Psoas muscle (tissue), 8 donors: ENCODE data around the gene PCNX2. TPM values are rescaled to one million over a fixed set of nuclear protein-coding genes. Genes with fewer than 3 reads are reported as not detected.

Experiments used
- ATAC-seq, 4 donors: fragments of 200-7000 bp; cut with Tn5 transposase; one replicate each; pipeline ENCODE4 v1.9.1; 2020; ENCODE audit warnings: moderate library complexity in 3 of 4, mild to moderate bottlenecking in 2 of 4
- DNase-seq, 2 donors: peaks; one replicate each; pipeline ENCODE4 v3.0.0-alpha.2; 2020
- H3K27ac ChIP-seq: fragments of 200-600 bp; one replicate; pipeline ENCODE4 v1.8.0; 2022
- H3K27me3 ChIP-seq, 3 donors: fragments of 200-600 bp in 1 of 3; one replicate each; pipeline versions ENCODE4 v1.6.1 to v1.8.0; 2013 to 2022; ENCODE audit warnings: low read length in 2 of 3, mild to moderate bottlenecking in 2 of 3, moderate library complexity in 1 of 3; ENCODE audit not compliant: insufficient read depth in 3 of 3
- H3K36me3 ChIP-seq, 2 donors: fragments of 200-600 bp in 1 of 2; one replicate each; pipeline versions ENCODE4 v1.6.1 to v1.8.0; 2013 to 2022; ENCODE audit warnings: low read depth in 1 of 2, mild to moderate bottlenecking in 1 of 2, moderate library complexity in 1 of 2; ENCODE audit not compliant: insufficient read depth in 1 of 2
- H3K4me1 ChIP-seq: fragments of 200-600 bp; one replicate; pipeline ENCODE4 v1.8.0; 2022
- H3K4me3 ChIP-seq: fragments of 200-600 bp; one replicate; pipeline ENCODE4 v1.8.0; 2022; ENCODE audit warnings: mild to moderate bottlenecking
- H3K9me3 ChIP-seq: fragments of 200-600 bp; one replicate; pipeline ENCODE4 v1.8.0; 2022
- WGBS, 3 donors: extraction: QIAGEN DNeasy Blood & Tissue Kit; methylation state at CpG; one replicate each; pipeline versions ENCODE4 v1.1.6 to v1.1.7; 2013; 5-methylcytosine and 5-hydroxymethylcytosine counted together
- intact Hi-C, 2 donors: fragments of 100-400 bp; cut with DNase I; formaldehyde crosslinking; loops; one replicate each; pipeline versions ENCODE4 v1.11.0 to v1.14.2; 2022
- polyA plus RNA-seq, 3 donors: library from polyadenylated mRNA; stranded (reverse); fragments of 200-250 nt; gene quantifications; one replicate each; pipeline ENCODE4 v1.2.3, GENCODE V29; 2013
- total RNA-seq, 4 donors: library from RNA; stranded (reverse); fragmentation: NEBNext Ultra II Directional in 2 of 4; extraction: Animal tissue kit (Norgen Biotek cat#: 25700) in 2 of 4; gene quantifications; one replicate each; pipeline versions ENCODE4 v1.2.1 to v1.2.4, GENCODE V29; 2021 to 2023
- TF ChIP-seq, protein P1 (sequence below): fragments of 200-600 bp; IDR thresholded peaks from one replicate; pipeline ENCODE4 v1.8.0; 2022; ENCODE audit warnings: antibody characterized with exemption
- donor health status: healthy with polysubstance abuse.
- donor health status: DM: no; HTN: no; CAD: no; lungs with moderate emphysema.
- donor health status: Bipolar disorder and iron deficiency.
- donor health status: healthy.
- donor health status: DM: yes; HTN: yes; CAD: no.
- donor health status: DM: no; HTN: no; CAD: no.
- donor health status: DM: no; HTN: no; CAD: no.
- donor health status: DM: yes; HTN: yes; CAD: no.

The PCNX2 gene
- total and polyA plus RNA-seq, 7 donors: 0.16 to 1.1 (median 0.54) TPM

DNA sequence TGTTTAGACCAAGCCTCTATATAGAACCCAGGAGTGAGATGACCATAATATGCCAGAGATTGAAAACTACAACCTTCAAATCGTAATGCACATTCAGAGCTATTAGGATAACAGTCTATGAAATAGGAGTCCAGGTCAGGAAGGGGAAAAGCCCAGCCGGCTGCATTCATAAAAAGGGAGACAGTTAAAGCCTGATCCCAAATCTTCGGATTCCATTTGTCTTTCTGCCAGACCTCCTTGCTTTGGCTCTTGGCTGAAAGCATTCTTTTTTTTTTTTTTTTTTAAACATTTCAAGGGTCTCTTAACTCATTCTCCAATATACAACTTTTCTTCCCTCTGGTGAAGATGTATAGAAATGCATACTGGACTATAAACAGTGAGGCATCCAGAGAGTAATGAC is 264.0 kb downstream of the PCNX2 start:
- Histone ChIP-seq H3K4me1 (no peaks in the 10 kb centered on the region), H3K36me3 (no peaks in the 10 kb centered on the region), H3K4me3 (no peak overlapping the region), H3K27me3 (no peaks in the 10 kb centered on the region), H3K27ac (no peak overlapping the region), H3K9me3 (no peaks in the 10 kb centered on the region)
- TF ChIP-seq, protein P1, sequence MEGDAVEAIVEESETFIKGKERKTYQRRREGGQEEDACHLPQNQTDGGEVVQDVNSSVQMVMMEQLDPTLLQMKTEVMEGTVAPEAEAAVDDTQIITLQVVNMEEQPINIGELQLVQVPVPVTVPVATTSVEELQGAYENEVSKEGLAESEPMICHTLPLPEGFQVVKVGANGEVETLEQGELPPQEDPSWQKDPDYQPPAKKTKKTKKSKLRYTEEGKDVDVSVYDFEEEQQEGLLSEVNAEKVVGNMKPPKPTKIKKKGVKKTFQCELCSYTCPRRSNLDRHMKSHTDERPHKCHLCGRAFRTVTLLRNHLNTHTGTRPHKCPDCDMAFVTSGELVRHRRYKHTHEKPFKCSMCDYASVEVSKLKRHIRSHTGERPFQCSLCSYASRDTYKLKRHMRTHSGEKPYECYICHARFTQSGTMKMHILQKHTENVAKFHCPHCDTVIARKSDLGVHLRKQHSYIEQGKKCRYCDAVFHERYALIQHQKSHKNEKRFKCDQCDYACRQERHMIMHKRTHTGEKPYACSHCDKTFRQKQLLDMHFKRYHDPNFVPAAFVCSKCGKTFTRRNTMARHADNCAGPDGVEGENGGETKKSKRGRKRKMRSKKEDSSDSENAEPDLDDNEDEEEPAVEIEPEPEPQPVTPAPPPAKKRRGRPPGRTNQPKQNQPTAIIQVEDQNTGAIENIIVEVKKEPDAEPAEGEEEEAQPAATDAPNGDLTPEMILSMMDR: no peak
- ATAC-seq (no peak), DNase-seq (no peak)
- 50 to 54% (median 51%) methylated on average over 3 of the region's 3 CpGs for WGBS, 3 donors
- intact Hi-C loops: no loop called here

DNA sequence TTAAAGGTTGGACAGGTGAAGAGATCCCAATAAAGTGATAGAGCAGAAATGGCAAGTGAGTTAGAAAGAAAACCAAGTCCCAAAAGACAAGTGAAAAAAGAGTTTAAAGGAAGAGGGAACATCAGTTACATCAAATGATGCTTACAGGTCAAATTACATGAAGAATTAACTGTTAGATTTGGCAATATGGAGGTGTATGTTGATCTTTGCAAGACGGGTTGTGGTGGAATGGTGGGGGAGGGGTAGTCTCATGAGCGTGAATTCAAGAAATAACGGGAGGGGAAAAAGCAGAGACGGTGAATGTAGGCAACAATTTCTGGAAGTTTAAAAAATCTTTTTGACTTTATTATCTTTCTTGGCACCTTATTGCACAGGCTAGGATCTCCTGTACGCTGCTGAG is 268.5 kb downstream of the PCNX2 start:
- Histone ChIP-seq H3K36me3 (no peaks in the 10 kb centered on the region), H3K4me3 (no peak overlapping the region), H3K27ac (no peak overlapping the region), H3K27me3 (no peaks in the 10 kb centered on the region), H3K9me3 (no peaks in the 10 kb centered on the region), H3K4me1 (no peaks in the 10 kb centered on the region)
- ATAC-seq: no peak
- DNase-seq: no peak
- TF ChIP-seq, protein P1: no peak
- intact Hi-C loops: no loop called here
- WGBS, 3 donors: 61 to 71% (median 63%) methylated on average over 5 of the region's 5 CpGs

DNA sequence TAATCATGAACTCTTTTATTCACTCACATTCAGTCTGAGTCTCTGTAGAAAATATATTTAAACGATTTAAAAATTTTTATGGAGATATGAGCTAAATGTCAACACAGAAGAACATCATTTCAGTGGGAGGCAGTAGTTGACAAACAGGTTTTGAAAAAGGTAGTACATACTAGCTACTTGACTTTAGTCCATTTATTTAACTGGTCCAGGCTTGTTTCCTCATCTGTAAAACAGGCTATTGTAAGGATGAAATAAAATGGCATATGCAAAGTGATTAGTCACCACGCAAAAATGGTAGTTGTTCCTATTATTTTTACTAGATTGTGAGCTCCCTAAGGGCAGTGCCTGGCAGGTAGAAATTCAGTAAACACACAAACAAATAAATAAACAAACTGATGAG is 270.0 kb downstream of the PCNX2 start:
- DNase-seq: no peak
- WGBS, 3 donors: 81 to 87% (median 82%) methylated on average over 2 of the region's 2 CpGs
- H3K27ac ChIP-seq: no peak overlapping the region
- no peak overlapping the region for H3K4me3 ChIP-seq
- no peaks in the 10 kb centered on the region for H3K27me3 ChIP-seq
- TF ChIP-seq, protein P1: no peak
- ATAC-seq: no peak
- intact Hi-C loops: loop anchor here in 1 of 2 donors (2.0 kb wide), 1 partner anchor 391 kb away; no protein-coding TSS in a partner anchor
- no peaks in the 10 kb centered on the region for H3K4me1 ChIP-seq
- H3K36me3 ChIP-seq: no peaks in the 10 kb centered on the region
- H3K9me3 ChIP-seq: no peaks in the 10 kb centered on the region

DNA sequence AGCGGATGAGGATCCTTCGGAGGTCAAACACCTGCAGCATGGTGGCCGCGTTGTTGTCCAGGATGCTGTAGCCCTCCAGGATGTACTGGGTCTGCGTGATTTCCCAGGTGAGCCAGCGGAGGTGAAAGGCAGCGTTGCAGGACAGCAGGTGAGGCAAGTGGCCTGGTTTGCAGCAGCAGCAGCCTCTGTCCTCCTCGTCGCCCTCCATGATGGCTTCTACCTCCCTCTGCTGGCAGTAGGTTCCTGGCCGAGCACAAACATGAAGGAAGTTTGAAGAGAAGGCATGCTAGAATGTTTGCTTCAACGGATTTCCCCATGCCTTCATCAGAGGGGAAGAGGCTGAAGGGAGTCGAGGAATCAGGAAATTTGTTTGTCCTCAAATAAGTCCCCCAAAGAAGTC is 270.4 kb downstream of the PCNX2 start:
- no peaks in the 10 kb centered on the region for H3K36me3 ChIP-seq
- H3K27ac ChIP-seq: no peak overlapping the region
- TF ChIP-seq, protein P1: peak; percentile 62
- ATAC-seq: peak; percentile 65 to 81 (median 72)
- intact Hi-C loops: loop anchor here in 1 of 2 donors (2.0 kb wide), 1 partner anchor 390 kb away; no protein-coding TSS in a partner anchor
- H3K4me1 ChIP-seq: no peaks in the 10 kb centered on the region
- no peaks in the 10 kb centered on the region for H3K27me3 ChIP-seq
- WGBS, 3 donors: 60 to 62% (median 62%) methylated on average over 12 of the region's 12 CpGs
- no peaks in the 10 kb centered on the region for H3K9me3 ChIP-seq
- peak; percentile 16 to 59 for DNase-seq
- no peak overlapping the region for H3K4me3 ChIP-seq

DNA sequence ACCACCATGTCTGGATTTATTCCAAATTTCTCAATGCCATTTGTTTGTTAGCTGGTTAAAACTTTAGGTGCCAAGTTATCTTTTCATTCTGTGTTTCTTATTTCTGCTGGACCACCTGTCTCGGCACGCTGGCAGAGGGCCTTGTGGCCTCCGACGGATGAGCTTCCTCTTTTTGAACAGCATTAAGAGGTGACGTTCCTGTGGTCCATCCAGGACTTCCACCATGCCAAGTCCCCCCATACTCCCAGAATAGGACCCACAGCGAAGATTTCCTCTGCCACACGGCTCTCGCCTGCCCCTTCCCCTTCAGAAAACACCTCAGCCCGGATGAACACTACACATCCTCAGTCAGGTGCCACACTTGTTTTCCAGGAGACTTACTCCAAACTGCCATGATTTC is 271.3 kb downstream of the PCNX2 start:
- Histone ChIP-seq H3K27me3 (no peaks in the 10 kb centered on the region), H3K4me1 (peaks cover 5% of the 10 kb centered on the region), H3K27ac (no peak overlapping the region), H3K9me3 (no peaks in the 10 kb centered on the region), H3K36me3 (no peaks in the 10 kb centered on the region), H3K4me3 (no peak overlapping the region)
- TF ChIP-seq, protein P1: no peak
- intact Hi-C loops: loop anchor here (2.0 to 5.0 kb wide), 3 partner anchors 387 to 1157 kb away; no protein-coding TSS in a partner anchor
- 78 to 82% (median 80%) methylated on average over 9 of the region's 9 CpGs for WGBS, 3 donors
- DNase-seq (no peak), ATAC-seq (no peak)
